Activated naive CD8-positive, alpha-beta T cell treated with anti-CD3 and anti-CD28 coated beads, Interleukin-2, amount 10 ng/mL, durations not matched to agents 7 days and 5 days (primary cell): ENCODE measurements around the gene BMP3. TPM values are rescaled to one million over a fixed set of nuclear protein-coding genes. Genes with fewer than 3 reads are reported as not detected.
A peak's percentile ranks its signal among the peaks of the same experiment; 100 is the strongest.

Experiments
- ATAC-seq: fragments of 150-1000 bp; cut with Tn5 transposase; one replicate; pipeline ENCODE4 v1.10.0; 2021; ENCODE audit warnings: low read depth, moderate library complexity
- POLR2A ChIA-PET: fragments of 350-600 bp; sonication (Branson Sonifier 250); formaldehyde crosslinking; loops from one replicate; lab custom pipeline; 2021; ENCODE audit warnings: antibody characterized with exemption; lab: Charles Lee
- DNase-seq: peaks from one replicate; pipeline ENCODE4 v3.0.0; 2021
- H3K27ac Mint-ChIP-seq: one replicate; pipeline ENCODE4 v1.8.0; 2022; ENCODE audit warnings: mild to moderate bottlenecking, mixed read lengths
- H3K27me3 Mint-ChIP-seq: one replicate; pipeline ENCODE4 v1.8.0; 2022; ENCODE audit warnings: mild to moderate bottlenecking, moderate library complexity, mixed read lengths
- H3K36me3 Mint-ChIP-seq: one replicate; pipeline ENCODE4 v1.8.0; 2021; ENCODE audit warnings: mild to moderate bottlenecking, mixed read lengths
- H3K4me1 Mint-ChIP-seq: one replicate; pipeline ENCODE4 v1.8.0; 2021; ENCODE audit warnings: mixed read lengths
- H3K4me3 Mint-ChIP-seq: one replicate; pipeline ENCODE4 v1.8.0; 2022; ENCODE audit warnings: mild to moderate bottlenecking, moderate library complexity, mixed read lengths
- H3K9me3 Mint-ChIP-seq: one replicate; pipeline ENCODE4 v1.8.0; 2021; ENCODE audit warnings: mixed read lengths
- total RNA-seq, 2 experiments: library from RNA; stranded (reverse); gene quantifications; one replicate each; pipeline ENCODE4 v1.2.3, GENCODE V29; 2021

The BMP3 gene
- total RNA-seq, 2 experiments from 2014 or later: not detected

- POLR2A ChIA-PET: no interaction called here
- peaks cover 9% of the 10 kb centered on the region for H3K27me3 Mint-ChIP-seq
- H3K36me3 Mint-ChIP-seq: no peaks in the 10 kb centered on the region
- no peak for ATAC-seq
- no peaks in the 10 kb centered on the region for H3K4me1 Mint-ChIP-seq
- no peaks in the 10 kb centered on the region for H3K9me3 Mint-ChIP-seq
- H3K4me3 Mint-ChIP-seq: no peak overlapping the region
- DNase-seq: no peak
- H3K27ac Mint-ChIP-seq: no peak overlapping the region
Observed at GRCh38 chr4:81060587-81061343, 30.3 kb downstream of the BMP3 start.

DNA sequence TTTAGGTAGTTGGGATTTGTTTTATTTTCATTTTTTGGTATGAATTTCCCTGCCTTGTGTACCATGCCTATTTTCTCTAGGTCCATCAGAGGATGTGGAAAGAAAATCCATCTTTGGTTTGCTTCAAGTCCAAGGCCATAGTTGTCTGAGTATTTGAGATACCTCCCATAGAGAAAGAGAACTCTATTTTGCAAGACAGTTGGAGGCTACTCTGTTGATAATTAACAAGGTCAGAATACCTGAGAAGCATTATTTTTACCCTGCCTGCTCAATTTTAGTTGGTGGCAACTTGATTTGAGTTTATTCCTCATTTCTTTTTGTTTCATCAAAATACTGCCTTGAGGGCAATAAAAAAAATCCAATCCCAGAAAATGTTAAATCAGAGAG, 30.8 kb downstream of the BMP3 start:
- H3K4me1 Mint-ChIP-seq: no peaks in the 10 kb centered on the region
- POLR2A ChIA-PET: no interaction called here
- ATAC-seq (no peak), DNase-seq (no peak)
- no peak overlapping the region for H3K27ac Mint-ChIP-seq
- no peaks in the 10 kb centered on the region for H3K9me3 Mint-ChIP-seq
- no peak overlapping the region for H3K4me3 Mint-ChIP-seq
- peaks cover 9% of the 10 kb centered on the region for H3K27me3 Mint-ChIP-seq
- H3K36me3 Mint-ChIP-seq: no peaks in the 10 kb centered on the region

- Mint-ChIP-seq H3K27ac (no peak overlapping the region), H3K36me3 (no peaks in the 10 kb centered on the region), H3K9me3 (no peaks in the 10 kb centered on the region), H3K27me3 (peaks cover 9% of the 10 kb centered on the region), H3K4me3 (no peak overlapping the region), H3K4me1 (no peaks in the 10 kb centered on the region)
- ATAC-seq (no peak), DNase-seq (no peak)
- POLR2A ChIA-PET: interaction anchor here (0.6 kb wide), 1 partner anchor 274 kb away, joined by 3 read pairs; no protein-coding TSS in a partner anchor
Observed at GRCh38 chr4:81062001-81062400, 31.5 kb downstream of the BMP3 start.

DNA sequence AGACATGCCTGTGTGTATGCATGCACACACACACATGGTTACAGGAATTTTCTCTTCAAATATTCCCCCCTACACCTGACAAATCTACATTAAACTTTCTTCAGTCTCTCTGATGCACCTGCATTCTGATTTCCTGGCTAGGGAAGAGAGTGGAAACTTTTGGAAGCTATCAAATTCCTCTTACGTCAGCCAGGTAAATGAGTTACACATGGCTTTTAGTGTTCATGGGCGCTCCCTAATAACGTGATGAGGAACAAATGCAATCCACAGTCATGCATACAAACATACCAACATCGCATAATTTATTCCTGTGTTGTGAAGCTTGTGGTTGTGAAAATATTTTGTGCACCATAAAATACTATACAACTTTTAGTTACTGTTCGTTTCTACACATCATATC, 34.9 kb downstream of the BMP3 start:
- no peak for DNase-seq
- Mint-ChIP-seq H3K36me3 (no peaks in the 10 kb centered on the region), H3K4me3 (no peak overlapping the region), H3K9me3 (no peaks in the 10 kb centered on the region), H3K27me3 (peaks cover 9% of the 10 kb centered on the region), H3K4me1 (peaks cover 2% of the 10 kb centered on the region), H3K27ac (no peak overlapping the region)
- POLR2A ChIA-PET: no interaction called here
- no peak for ATAC-seq

DNA sequence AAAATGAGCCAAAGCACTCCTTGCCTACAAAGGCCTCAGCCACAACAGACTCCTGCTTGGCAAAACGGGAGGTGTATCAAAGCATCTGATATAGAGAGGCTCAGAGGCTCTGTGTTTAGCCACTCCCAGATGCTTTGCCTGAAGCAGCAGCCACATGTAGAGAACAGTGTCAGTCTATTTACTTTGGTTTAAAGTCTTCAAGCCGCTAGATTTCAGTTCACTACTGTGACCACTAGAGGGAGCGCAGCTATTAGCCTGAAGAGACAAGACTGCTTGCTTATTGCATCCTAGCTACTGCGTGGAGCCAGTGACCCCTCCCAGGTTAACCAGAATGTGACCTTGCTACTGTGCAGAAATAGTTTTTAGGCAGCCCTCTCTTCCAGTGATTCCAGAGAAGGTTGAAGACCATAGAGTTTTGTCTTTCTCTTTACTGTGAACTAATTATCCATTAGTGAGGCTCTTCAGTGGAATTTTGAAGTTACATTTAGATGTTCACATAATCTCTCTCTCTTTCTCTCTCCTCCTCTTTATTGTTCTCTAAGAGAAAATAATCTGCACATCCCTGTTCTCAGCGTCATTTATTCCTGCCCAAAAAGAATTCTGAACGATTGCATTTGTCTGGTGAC, 39.3 kb downstream of the BMP3 start:
- H3K27me3 Mint-ChIP-seq: peaks cover 12% of the 10 kb centered on the region
- DNase-seq: peak; percentile 27
- POLR2A ChIA-PET: no interaction called here
- H3K9me3 Mint-ChIP-seq: no peaks in the 10 kb centered on the region
- peaks cover 2% of the 10 kb centered on the region for H3K4me1 Mint-ChIP-seq
- H3K27ac Mint-ChIP-seq: no peak overlapping the region
- peak; percentile 84 for ATAC-seq
- H3K36me3 Mint-ChIP-seq: no peaks in the 10 kb centered on the region
- no peak overlapping the region for H3K4me3 Mint-ChIP-seq

DNA sequence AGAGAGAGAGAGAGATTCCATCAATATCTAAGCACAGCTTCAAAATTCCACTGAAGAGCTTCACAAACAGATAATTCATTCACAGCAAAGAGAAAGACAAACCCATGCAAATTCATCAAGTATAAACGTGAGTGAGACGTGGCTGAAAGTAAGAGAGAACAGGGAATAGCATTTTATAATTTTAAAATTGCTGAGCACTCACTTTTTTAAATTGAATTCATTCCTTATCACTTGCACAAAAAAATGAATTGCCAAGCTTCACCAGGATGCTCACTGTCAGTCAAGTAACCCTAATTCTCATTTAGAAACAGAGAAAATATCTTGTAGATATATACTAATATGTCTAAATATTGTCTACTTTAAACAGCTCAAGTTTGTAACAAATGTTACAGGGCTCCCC, 40.5 kb downstream of the BMP3 start:
- peaks cover 2% of the 10 kb centered on the region for H3K4me1 Mint-ChIP-seq
- DNase-seq (no peak), ATAC-seq (no peak)
- H3K27me3 Mint-ChIP-seq: peaks cover 15% of the 10 kb centered on the region
- no peak overlapping the region for H3K27ac Mint-ChIP-seq
- H3K9me3 Mint-ChIP-seq: no peaks in the 10 kb centered on the region
- POLR2A ChIA-PET: no interaction called here
- no peaks in the 10 kb centered on the region for H3K36me3 Mint-ChIP-seq
- H3K4me3 Mint-ChIP-seq: no peak overlapping the region

DNA sequence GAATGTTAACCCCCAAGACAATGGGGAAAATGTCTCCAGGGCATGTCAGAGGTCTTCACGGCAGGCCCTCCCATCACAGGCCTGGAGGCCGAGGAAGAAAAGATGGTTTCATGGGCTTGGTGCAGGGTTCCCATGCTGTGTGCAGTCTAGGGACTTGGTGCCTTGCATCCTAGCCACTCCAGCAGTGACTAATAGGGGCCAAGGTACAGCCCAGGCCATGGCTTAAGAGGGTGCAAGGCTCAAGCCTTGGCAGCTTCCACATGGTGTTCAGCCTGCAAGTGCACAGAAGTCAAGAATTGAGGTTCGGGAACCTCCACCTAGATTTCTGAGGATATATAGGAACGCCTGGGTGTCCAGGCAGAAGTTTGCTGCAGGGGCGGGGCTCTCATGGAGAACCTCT, 50.6 kb downstream of the BMP3 start:
- Mint-ChIP-seq H3K27ac (no peak overlapping the region), H3K27me3 (peaks cover 2% of the 10 kb centered on the region), H3K36me3 (no peaks in the 10 kb centered on the region)

GRCh38 chr4:81084029-81084428, 53.5 kb downstream of the BMP3 start:
- Mint-ChIP-seq H3K27me3 (no peaks in the 10 kb centered on the region), H3K4me1 (no peaks in the 10 kb centered on the region), H3K36me3 (no peaks in the 10 kb centered on the region), H3K9me3 (peaks cover 2% of the 10 kb centered on the region), H3K27ac (no peak overlapping the region), H3K4me3 (no peak overlapping the region)
- POLR2A ChIA-PET: no interaction called here
- ATAC-seq (no peak), DNase-seq (no peak)

More for the DNA sequence above, 50.6 kb downstream of the BMP3 start:
- Mint-ChIP-seq H3K4me1 (no peaks in the 10 kb centered on the region), H3K4me3 (no peak overlapping the region), H3K9me3 (peaks cover 2% of the 10 kb centered on the region)
- POLR2A ChIA-PET: no interaction called here
- ATAC-seq (no peak), DNase-seq (no peak)

DNA sequence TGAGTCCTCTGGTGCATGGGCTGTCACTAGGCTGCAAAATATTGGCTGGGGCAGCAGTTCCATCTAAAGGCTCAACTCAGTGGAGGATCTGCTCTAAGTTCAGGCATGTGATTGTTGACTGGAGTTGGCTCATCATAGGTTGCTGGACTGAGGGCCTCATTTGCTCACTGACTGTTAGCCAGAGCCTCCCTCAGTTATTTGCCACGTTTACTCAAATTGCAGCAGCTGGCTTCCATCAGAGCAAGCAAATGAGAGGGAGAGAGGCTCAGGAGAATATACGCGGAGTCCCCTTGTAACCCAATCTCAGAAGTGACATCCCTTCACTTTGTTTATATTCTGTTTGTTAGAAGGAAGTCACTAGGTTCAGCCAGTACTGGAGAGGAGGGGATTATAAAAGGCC, 54.1 kb downstream of the BMP3 start:
- Mint-ChIP-seq H3K36me3 (no peaks in the 10 kb centered on the region), H3K4me1 (no peaks in the 10 kb centered on the region), H3K4me3 (no peak overlapping the region), H3K9me3 (peaks cover 2% of the 10 kb centered on the region), H3K27me3 (no peaks in the 10 kb centered on the region), H3K27ac (no peak overlapping the region)
- DNase-seq (no peak), ATAC-seq (no peak)
- POLR2A ChIA-PET: interaction anchor here (0.5 kb wide), 1 partner anchor 1364 kb away, joined by 3 read pairs; no protein-coding TSS in a partner anchor

- H3K27me3 Mint-ChIP-seq: no peaks in the 10 kb centered on the region
- no peaks in the 10 kb centered on the region for H3K4me1 Mint-ChIP-seq
- POLR2A ChIA-PET: interaction anchor here (0.5 kb wide), 1 partner anchor 1363 kb away, joined by 3 read pairs; no protein-coding TSS in a partner anchor
- H3K27ac Mint-ChIP-seq: no peak overlapping the region
- no peak overlapping the region for H3K4me3 Mint-ChIP-seq
- H3K36me3 Mint-ChIP-seq: no peaks in the 10 kb centered on the region
- DNase-seq (no peak), ATAC-seq (no peak)
- H3K9me3 Mint-ChIP-seq: peaks cover 2% of the 10 kb centered on the region
Observed at GRCh38 chr4:81085291-81085690, 54.8 kb downstream of the BMP3 start.

GRCh38 chr4:81085979-81086378, 55.5 kb downstream of the BMP3 start:
- no peak overlapping the region for H3K4me3 Mint-ChIP-seq
- H3K36me3 Mint-ChIP-seq: no peaks in the 10 kb centered on the region
- POLR2A ChIA-PET: no interaction called here
- no peak overlapping the region for H3K27ac Mint-ChIP-seq
- DNase-seq: no peak
- H3K9me3 Mint-ChIP-seq: peaks cover 2% of the 10 kb centered on the region
- H3K27me3 Mint-ChIP-seq: no peaks in the 10 kb centered on the region
- no peaks in the 10 kb centered on the region for H3K4me1 Mint-ChIP-seq
- ATAC-seq: no peak

DNA sequence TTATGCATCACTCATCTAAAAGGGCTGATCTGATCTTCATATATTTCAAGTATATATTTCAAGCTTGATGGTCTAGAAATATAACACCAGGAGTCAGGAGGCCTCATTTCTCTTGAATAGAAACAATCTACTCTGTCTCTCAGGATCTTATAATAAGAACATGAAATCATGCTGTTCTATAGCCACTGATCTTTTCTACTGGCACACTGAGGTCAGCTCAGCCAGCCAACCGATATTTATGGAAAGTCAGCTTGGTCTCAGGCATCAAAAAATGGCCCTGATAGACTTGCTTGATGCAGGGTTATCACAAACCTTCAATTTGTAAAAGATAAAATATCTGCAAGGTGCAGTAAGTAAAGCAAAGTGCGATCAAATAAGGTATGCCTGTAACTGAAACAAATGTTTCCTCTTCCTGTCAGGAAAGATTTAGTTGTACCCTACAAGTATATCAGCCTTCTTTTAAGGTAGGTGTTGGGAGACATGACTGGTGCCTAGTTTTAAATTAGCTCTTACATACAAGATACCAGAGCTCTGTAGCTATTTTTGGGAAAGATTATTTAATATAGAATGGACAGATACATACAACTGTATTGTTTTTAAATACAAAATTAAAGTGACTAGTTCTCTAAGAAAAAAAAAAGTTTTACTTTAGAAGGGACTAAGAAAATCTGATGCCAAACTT, 63.4 kb downstream of the BMP3 start:
- POLR2A ChIA-PET: no interaction called here
- H3K9me3 Mint-ChIP-seq: no peaks in the 10 kb centered on the region
- no peaks in the 10 kb centered on the region for H3K36me3 Mint-ChIP-seq
- ATAC-seq (no peak), DNase-seq (no peak)
- H3K27me3 Mint-ChIP-seq: no peaks in the 10 kb centered on the region
- H3K27ac Mint-ChIP-seq: no peak overlapping the region
- no peak overlapping the region for H3K4me3 Mint-ChIP-seq
- H3K4me1 Mint-ChIP-seq: no peaks in the 10 kb centered on the region

DNA sequence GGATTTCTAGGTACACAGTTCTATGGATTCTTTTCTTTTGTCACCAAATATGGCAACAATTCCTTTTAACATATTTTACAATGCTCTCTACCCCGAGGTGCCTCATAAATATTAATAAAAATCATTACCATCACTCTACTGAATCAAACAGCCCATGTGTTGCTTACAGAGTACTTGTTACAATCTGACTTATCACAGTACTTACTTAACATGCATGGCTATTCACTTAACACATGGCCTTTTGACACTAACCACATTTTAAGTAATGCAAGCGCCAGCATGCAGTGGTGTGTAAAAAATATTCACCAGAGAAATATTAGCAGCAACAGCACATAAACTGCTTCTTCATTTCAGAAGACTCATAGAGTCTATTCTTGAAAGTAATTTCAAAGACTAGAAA, 64.9 kb downstream of the BMP3 start:
- Mint-ChIP-seq H3K27me3 (no peaks in the 10 kb centered on the region), H3K9me3 (peaks cover 2% of the 10 kb centered on the region), H3K4me1 (no peaks in the 10 kb centered on the region), H3K4me3 (no peak overlapping the region), H3K27ac (no peak overlapping the region), H3K36me3 (no peaks in the 10 kb centered on the region)
- no peak for DNase-seq
- POLR2A ChIA-PET: no interaction called here
- ATAC-seq: no peak

- POLR2A ChIA-PET: no interaction called here
- no peak overlapping the region for H3K4me3 Mint-ChIP-seq
- H3K27me3 Mint-ChIP-seq: no peaks in the 10 kb centered on the region
- no peaks in the 10 kb centered on the region for H3K4me1 Mint-ChIP-seq
- no peak for ATAC-seq
- H3K36me3 Mint-ChIP-seq: no peaks in the 10 kb centered on the region
- no peak overlapping the region for H3K27ac Mint-ChIP-seq
- DNase-seq: no peak
- H3K9me3 Mint-ChIP-seq: peaks cover 2% of the 10 kb centered on the region
Observed at GRCh38 chr4:81096566-81096965, 66.1 kb downstream of the BMP3 start.
